22Rv1 (cell line): ENCODE results near the gene KRTAP9-1.
"Not testable (repeated sequence)": the region's sequence is repeated elsewhere in the genome, so short reads cannot be mapped to it uniquely, and the experiment has no call there.

ENCODE experiments used
- H3K27ac ChIP-seq: fragments of 450-650 bp; 2 replicates; pipeline ENCODE4 v1.5.1; 2017
- ZFX ChIP-seq: fragments of 450-650 bp; IDR thresholded peaks from 2 replicates; pipeline ENCODE4 v1.6.1; 2017; ENCODE audit warnings: antibody characterized with exemption, borderline replicate concordance
- TF ChIP-seq, protein P1 (sequence below): fragments of 450-650 bp; IDR thresholded peaks from 2 replicates; pipeline ENCODE4 v1.5.1; 2017; ENCODE audit warnings: mild to moderate bottlenecking

KRTAP9-1 gene

DNA sequence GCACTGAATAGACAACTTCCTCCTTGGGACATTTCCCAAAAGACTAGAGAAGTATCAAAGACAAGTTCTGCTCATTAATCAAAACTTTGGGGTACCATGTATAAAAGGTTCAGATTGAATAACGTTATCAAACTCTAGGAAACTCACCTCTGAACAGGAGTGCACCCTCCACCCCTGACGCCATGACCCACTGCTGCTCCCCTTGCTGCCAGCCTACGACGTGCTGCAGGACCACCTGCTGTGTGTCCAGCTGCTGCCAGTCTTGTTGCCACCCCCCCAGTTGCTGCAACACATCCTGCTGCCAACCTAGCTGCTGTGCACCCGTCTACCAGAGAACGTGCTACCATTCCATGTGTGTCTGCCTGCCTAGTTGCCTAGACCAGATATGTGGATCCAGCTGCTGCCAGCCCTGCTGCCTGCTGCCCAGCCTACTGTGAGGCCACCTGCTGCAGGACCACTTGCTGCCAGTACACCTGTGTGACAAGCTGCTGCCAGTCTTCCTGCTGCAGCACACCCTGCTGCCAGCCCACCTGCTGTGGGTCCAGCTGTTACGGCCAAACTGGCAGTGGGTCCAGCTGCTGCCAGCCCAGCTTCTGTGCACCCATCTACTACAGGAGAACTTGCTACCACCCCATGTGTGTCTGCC, 23.0 kb downstream of the KRTAP9-1 start:
- TF ChIP-seq ZFX, result no peak
- TF ChIP-seq, protein P1, sequence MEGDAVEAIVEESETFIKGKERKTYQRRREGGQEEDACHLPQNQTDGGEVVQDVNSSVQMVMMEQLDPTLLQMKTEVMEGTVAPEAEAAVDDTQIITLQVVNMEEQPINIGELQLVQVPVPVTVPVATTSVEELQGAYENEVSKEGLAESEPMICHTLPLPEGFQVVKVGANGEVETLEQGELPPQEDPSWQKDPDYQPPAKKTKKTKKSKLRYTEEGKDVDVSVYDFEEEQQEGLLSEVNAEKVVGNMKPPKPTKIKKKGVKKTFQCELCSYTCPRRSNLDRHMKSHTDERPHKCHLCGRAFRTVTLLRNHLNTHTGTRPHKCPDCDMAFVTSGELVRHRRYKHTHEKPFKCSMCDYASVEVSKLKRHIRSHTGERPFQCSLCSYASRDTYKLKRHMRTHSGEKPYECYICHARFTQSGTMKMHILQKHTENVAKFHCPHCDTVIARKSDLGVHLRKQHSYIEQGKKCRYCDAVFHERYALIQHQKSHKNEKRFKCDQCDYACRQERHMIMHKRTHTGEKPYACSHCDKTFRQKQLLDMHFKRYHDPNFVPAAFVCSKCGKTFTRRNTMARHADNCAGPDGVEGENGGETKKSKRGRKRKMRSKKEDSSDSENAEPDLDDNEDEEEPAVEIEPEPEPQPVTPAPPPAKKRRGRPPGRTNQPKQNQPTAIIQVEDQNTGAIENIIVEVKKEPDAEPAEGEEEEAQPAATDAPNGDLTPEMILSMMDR, result no peak
- no peak overlapping the region for H3K27ac ChIP-seq

GRCh38 chr17:41215681-41216080, 26.0 kb downstream of the KRTAP9-1 start:
- TF ChIP-seq, protein P1, result no peak
- TF ChIP-seq ZFX, result no peak

GRCh38 chr17:41223821-41224220, 34.1 kb downstream of the KRTAP9-1 start:
- TF ChIP-seq, protein P1, result no peak
- TF ChIP-seq ZFX, result no peak
- H3K27ac ChIP-seq, result no peak overlapping the region

More at GRCh38 chr17:41215681-41216080, 26.0 kb downstream of the KRTAP9-1 start:
- no peak overlapping the region for H3K27ac ChIP-seq

DNA sequence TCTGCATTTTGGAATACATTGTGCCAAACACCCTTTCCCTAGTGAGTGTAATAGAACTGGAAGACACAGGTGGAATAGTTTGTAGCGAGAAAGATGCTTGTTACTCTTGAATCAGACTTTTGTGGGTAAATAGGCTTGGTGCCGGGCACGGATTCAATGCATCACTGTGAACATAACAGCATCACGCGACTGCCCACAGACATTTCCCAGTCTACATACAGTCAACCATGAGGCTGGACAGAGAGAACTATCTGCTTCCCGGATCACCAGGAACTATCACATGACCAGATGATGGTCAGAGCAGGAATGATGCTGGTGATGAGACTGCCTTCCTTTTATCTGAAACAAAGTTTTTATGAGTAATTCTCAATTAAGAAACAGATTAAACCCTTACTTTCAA, 36.4 kb downstream of the KRTAP9-1 start:
- TF ChIP-seq ZFX, result no peak
- TF ChIP-seq, protein P1, result no peak
- H3K27ac ChIP-seq, result no peak overlapping the region

DNA sequence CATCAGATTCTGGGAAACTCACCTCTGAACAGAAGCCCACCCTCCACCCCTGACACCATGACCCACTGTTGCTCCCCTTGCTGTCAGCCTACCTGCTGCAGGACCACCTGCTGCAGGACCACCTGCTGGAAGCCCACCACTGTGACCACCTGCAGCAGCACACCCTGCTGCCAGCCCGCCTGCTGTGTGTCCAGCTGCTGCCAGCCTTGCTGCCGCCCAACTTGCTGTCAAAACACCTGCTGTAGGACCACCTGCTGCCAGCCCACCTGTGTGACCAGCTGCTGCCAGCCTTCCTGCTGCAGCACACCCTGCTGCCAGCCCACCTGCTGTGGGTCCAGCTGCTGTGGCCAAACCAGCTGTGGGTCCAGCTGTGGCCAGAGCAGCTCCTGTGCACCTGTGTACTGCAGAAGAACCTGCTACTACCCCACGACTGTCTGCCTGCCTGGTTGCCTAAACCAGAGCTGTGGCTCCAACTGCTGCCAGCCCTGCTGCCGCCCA, 37.0 kb downstream of the KRTAP9-1 start, which contains the start of gene KRTAP9-2:
TSS of gene KRTAP9-2 (plus strand) at position 51 of the 498 bp plus-strand sequence. CDS start at position 58, 7 bp downstream.
- H3K27ac ChIP-seq, result not testable (repeated sequence)

GRCh38 chr17:41230094-41230493, 40.4 kb downstream of the KRTAP9-1 start:
- H3K27ac ChIP-seq, result no peak overlapping the region
- TF ChIP-seq, protein P1, result no peak
- no peak for TF ChIP-seq ZFX

DNA sequence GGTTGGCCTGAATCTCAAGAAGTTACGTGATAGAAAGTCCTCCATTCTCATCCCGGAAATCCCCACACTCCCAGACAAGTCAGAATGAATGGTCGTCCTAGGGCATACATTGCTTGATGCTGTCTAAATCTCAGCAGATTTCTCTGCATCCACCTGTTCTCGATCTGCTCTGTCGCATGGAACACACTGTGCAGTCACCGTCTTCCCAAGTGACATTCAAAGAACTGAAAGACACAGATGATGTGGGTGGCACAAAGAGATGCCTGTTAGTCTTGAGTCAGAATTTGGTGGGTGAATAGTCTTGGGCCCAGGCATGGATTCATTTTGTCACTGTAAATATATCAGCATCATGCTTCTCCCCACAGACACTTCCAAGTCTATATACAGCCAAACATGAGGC, 42.0 kb downstream of the KRTAP9-1 start:
- TF ChIP-seq, protein P1, result no peak
- no peak for TF ChIP-seq ZFX
- H3K27ac ChIP-seq, result no peak overlapping the region

DNA sequence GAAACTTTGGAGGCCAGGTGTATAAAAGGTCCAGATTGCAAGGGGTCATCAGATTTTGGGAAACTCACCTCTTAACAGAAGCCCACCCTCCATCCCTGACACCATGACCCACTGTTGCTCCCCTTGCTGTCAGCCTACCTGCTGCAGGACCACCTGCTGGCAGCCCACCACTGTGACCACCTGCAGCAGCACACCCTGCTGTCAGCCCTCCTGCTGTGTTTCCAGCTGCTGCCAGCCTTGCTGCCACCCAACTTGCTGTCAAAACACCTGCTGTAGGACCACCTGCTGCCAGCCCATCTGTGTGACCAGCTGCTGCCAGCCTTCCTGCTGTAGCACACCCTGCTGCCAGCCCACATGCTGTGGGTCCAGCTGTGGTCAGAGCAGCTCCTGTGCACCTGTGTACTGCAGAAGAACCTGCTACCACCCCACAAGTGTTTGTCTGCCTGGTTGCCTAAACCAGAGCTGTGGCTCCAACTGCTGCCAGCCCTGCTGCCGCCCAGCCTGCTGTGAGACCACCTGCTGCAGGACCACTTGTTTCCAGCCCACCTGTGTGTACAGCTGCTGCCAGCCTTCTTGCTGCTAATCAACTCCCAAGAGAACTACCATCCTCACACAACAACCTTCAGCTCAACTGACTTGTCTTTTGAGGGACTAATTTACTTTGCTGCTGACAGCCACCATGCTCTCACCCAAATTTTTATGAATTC, 42.9 kb downstream of the KRTAP9-1 start, which contains the start of gene KRTAP9-3:
TSS of gene KRTAP9-3 (plus strand) at position 51 of the 707 bp plus-strand sequence. CDS start at position 104, 53 bp downstream.
- H3K27ac ChIP-seq, result not testable (repeated sequence)

- not testable (repeated sequence) for H3K27ac ChIP-seq
These were observed 47.4 kb downstream of the KRTAP9-1 start for GRCh38 chr17:41237116-41237515.

DNA sequence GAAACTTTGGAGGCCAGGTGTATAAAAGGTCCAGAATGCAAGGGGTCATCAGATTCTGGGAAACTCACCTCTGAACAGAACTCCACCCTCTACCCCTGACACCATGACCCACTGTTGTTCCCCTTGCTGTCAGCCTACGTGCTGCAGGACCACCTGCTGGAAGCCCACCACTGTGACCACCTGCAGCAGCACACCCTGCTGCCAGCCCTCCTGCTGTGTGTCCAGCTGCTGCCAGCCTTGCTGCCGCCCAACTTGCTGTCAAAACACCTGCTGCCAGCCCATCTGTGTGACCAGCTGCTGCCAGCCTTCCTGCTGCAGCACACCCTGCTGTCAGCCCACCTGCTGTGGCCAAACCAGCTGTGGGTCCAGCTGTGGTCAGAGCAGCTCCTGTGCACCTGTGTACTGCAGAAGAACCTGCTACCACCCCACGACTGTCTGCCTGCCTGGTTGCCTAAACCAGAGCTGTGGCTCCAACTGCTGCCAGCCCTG, 48.3 kb downstream of the KRTAP9-1 start, which contains the start of gene KRTAP9-8:
TSS of gene KRTAP9-8 (plus strand) at position 51 of the 489 bp plus-strand sequence. CDS start at position 104, 53 bp downstream.
- not testable (repeated sequence) for H3K27ac ChIP-seq
